ENCODE measurements around the gene PEBP1. TPM values are rescaled to one million over a fixed set of nuclear protein-coding genes. Genes with fewer than 3 reads are reported as not detected.

PEBP1 gene
- total and polyA plus RNA-seq, 2 of the 4 experiments (the other 2 are of a cell fraction): 129 to 161 TPM

DNA sequence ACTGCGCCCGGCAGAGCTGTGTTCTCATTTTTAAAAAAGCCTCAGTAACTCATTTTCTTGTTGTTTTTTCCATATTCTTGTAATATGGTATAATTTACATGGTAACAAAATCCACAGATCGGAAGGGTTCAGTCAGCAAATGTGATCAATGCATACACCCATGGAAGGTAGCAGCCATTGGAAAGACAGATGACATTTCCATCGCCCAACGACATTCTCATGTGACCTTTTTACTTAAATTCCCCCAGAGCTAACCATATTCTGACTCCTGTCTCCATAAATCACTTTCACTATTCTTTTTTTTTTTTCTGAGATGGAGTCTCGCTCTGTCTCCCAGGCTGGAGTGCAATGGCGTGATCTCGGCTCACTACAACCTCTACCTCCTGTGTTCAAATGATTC, 4.9 kb downstream of the PEBP1 start:
- ChIA-PET CTCF (no interaction called here), POLR2A (ENCODE audit: unreplicated experiment) (no interaction called here)
- Histone ChIP-seq H3K14ac (replicated peaks; ENCODE audit: low read depth, low read length) (no peak overlapping the region), H2BK15ac (ENCODE audit: low read depth, low read length) (no peak overlapping the region), H3K4me3 (ENCODE audit: insufficient read depth, low read depth, low read length) (no peak overlapping the region), H4K8ac (ENCODE audit: low read depth in 2 of 2, low read length in 2 of 2) (no peak overlapping the region), H3K36me3 (ENCODE audit: control insufficient read depth, insufficient read depth, low read length) (peaks cover 35% of the 10 kb centered on the region), H2AFZ (replicated peaks; ENCODE audit: low read length, poor library complexity) (no peak overlapping the region), H4K20me1 (ENCODE audit: insufficient read depth, low read length) (no peaks in the 10 kb centered on the region), H2AK9ac (replicated peaks; ENCODE audit: low read depth, low read length, poor library complexity) (no peak overlapping the region), H2BK120ac (ENCODE audit: low read depth, low read length) (no peak overlapping the region), H3K4me2 (ENCODE audit: low read depth, low read length) (no peak overlapping the region), H3K9me1 (ENCODE audit: insufficient read depth, low read length) (peaks cover 5% of the 10 kb centered on the region; the same call in 1 of the 2 replicates), H3K18ac (ENCODE audit: low read depth, low read length) (no peak overlapping the region), H3K23ac (ENCODE audit: low read depth, low read length) (no peak overlapping the region), H3K27ac (ENCODE audit: insufficient read depth, low read length) (no peak overlapping the region), H3K9me3 (ENCODE audit: control insufficient read depth, insufficient read depth, low read length) (no peaks in the 10 kb centered on the region), H2AK5ac (ENCODE audit: low read depth, low read length) (no peak overlapping the region), H3K4me1 (ENCODE audit: control insufficient read depth, insufficient read depth, low read length) (peaks cover 2% of the 10 kb centered on the region; the same call in 1 of the 2 replicates), H3K56ac (ENCODE audit: extremely low read depth, insufficient read depth, low read length) (no peak overlapping the region), H4K5ac (ENCODE audit: low read depth, low read length) (no peak overlapping the region), H3K79me1 (ENCODE audit: low read depth in 1 of 2, low read length in 2 of 2) (peaks cover 19 to 35% of the 10 kb centered on the region in 2 experiments), H3K4ac (ENCODE audit: low read depth, low read length) (no peak overlapping the region), H2BK5ac (ENCODE audit: low read depth, low read length, poor library complexity, severe bottlenecking) (no peak overlapping the region), H3K27me3 (ENCODE audit: control insufficient read depth, insufficient read depth, low read length) (no peaks in the 10 kb centered on the region), H3K9ac (ENCODE audit: low read depth, low read length) (no peak overlapping the region), H4K91ac (ENCODE audit: insufficient read depth, low read depth, low read length) (no peak overlapping the region), H2BK20ac (ENCODE audit: low read depth, low read length) (no peak overlapping the region)
- WGBS, 2 experiments (ENCODE audit: extremely low coverage in 2 of 2, insufficient read length in 1 of 2): no CpG with 5 or more reads among the region's 8 CpGs
- TF ChIP-seq MAZ (IDR thresholded peaks at IDR 0.05; ENCODE audit: borderline replicate concordance, low read depth, low read length) (no peak), MAFK (IDR thresholded peaks at IDR 0.05; ENCODE audit: low read depth, low read length) (no peak), RAD21 (IDR thresholded peaks at IDR 0.05; ENCODE audit: low read length) (no peak), RCOR1 (IDR thresholded peaks at IDR 0.05; ENCODE audit: insufficient replicate concordance, low read length) (no peak), POLR2A (IDR thresholded peaks at IDR 0.05; ENCODE audit: low read depth, low read length) (no peak), NFE2L2 (IDR thresholded peaks at IDR 0.05; ENCODE audit: low read depth, low read length) (no peak), FOS (IDR thresholded peaks at IDR 0.05; ENCODE audit: low read depth, low read length) (no peak), CEBPB (IDR thresholded peaks at IDR 0.05; ENCODE audit: low read depth, low read length) (no peak), MXI1 (IDR thresholded peaks at IDR 0.05; ENCODE audit: borderline replicate concordance, low read depth, low read length) (no peak), BHLHE40 (IDR thresholded peaks at IDR 0.05; ENCODE audit: low read depth, low read length) (no peak), RFX5 (IDR thresholded peaks at IDR 0.05; ENCODE audit: low read depth, low read length) (no peak), SMC3 (IDR thresholded peaks at IDR 0.05; ENCODE audit: low read depth, low read length) (no peak), CHD1 (IDR thresholded peaks at IDR 0.05; ENCODE audit: low read depth, low read length) (no peak)
- TF ChIP-seq, protein P1, sequence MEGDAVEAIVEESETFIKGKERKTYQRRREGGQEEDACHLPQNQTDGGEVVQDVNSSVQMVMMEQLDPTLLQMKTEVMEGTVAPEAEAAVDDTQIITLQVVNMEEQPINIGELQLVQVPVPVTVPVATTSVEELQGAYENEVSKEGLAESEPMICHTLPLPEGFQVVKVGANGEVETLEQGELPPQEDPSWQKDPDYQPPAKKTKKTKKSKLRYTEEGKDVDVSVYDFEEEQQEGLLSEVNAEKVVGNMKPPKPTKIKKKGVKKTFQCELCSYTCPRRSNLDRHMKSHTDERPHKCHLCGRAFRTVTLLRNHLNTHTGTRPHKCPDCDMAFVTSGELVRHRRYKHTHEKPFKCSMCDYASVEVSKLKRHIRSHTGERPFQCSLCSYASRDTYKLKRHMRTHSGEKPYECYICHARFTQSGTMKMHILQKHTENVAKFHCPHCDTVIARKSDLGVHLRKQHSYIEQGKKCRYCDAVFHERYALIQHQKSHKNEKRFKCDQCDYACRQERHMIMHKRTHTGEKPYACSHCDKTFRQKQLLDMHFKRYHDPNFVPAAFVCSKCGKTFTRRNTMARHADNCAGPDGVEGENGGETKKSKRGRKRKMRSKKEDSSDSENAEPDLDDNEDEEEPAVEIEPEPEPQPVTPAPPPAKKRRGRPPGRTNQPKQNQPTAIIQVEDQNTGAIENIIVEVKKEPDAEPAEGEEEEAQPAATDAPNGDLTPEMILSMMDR (conservative IDR thresholded peaks at IDR 0.05; ENCODE audit: low read depth, low read length): no peak
- TF ChIP-seq, protein P2, sequence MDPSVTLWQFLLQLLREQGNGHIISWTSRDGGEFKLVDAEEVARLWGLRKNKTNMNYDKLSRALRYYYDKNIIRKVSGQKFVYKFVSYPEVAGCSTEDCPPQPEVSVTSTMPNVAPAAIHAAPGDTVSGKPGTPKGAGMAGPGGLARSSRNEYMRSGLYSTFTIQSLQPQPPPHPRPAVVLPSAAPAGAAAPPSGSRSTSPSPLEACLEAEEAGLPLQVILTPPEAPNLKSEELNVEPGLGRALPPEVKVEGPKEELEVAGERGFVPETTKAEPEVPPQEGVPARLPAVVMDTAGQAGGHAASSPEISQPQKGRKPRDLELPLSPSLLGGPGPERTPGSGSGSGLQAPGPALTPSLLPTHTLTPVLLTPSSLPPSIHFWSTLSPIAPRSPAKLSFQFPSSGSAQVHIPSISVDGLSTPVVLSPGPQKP (IDR thresholded peaks at IDR 0.05; ENCODE audit: borderline replicate concordance, low read depth, low read length): no peak
- TF ChIP-seq, protein P3, sequence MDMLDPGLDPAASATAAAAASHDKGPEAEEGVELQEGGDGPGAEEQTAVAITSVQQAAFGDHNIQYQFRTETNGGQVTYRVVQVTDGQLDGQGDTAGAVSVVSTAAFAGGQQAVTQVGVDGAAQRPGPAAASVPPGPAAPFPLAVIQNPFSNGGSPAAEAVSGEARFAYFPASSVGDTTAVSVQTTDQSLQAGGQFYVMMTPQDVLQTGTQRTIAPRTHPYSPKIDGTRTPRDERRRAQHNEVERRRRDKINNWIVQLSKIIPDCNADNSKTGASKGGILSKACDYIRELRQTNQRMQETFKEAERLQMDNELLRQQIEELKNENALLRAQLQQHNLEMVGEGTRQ (IDR thresholded peaks at IDR 0.05; ENCODE audit: low read depth, low read length): no peak
- ATAC-seq (ENCODE audit: low read depth) (no peak), DNase-seq (no peak)
- no TSS peak for BruUV-seq (replicated peaks)
- intact Hi-C loops (cut with micrococcal nuclease): no loop called here
- dilution Hi-C loops (cut with HindIII; ENCODE audit: low sequenced_read_pairs, unreplicated experiment): no loop called here
- in situ Hi-C loops (cut with MboI; ENCODE audit: low sequenced_read_pairs): loop anchor here (25.0 kb wide), 1 partner anchor 279 kb away; no protein-coding TSS in a partner anchor

Data from IMR-90 (cell line).